Measurements from ENCODE around the gene AK8.

- no peak for TF ChIP-seq CTCF (IDR thresholded peaks at IDR 0.05)
- TF ChIP-seq POLR2AphosphoS5 (IDR thresholded peaks at IDR 0.05; ENCODE audit: insufficient read depth in 1 of 2, low read depth in 1 of 2): no peak
These were observed 166.2 kb downstream of the AK8 start for GRCh38 chr9:132711846-132712245.

Measured in vagina (tissue), 2 donors.